H1 (cell line): ENCODE data around the gene ZNF407. TPM values are rescaled to one million over a fixed set of nuclear protein-coding genes. Genes with fewer than 3 reads are reported as not detected.

Experiments used
- SRF ChIP-seq: IDR thresholded peaks from 2 replicates; pipeline ENCODE4 v1.6.1; 2011; ENCODE audit warnings: mild to moderate bottlenecking, low read depth, low read length, moderate library complexity
- TBP ChIP-seq: IDR thresholded peaks from 2 replicates; pipeline ENCODE4 v1.6.1; 2011; ENCODE audit warnings: low read depth, low read length, improper control_type of control experiment
- polyA plus RNA-seq, 7 experiments: library from polyadenylated mRNA; depleted of rRNA in 3 of 7; stranded (reverse) in 5 of 7; unstranded in 2 of 7; fragments of >200 nt in 5 of 7; fragments of 200-250 nt in 2 of 7; gene quantifications; 1 replicate in 5 of 7; 2 replicates in 1 of 7; 4 replicates in 1 of 7; pipeline versions ENCODE4 v1.2.1 to v1.2.3, GENCODE V29; 2011 to 2013; ENCODE audit warnings: missing spikeins in 2 of 7, mixed read lengths in 2 of 7
- total RNA-seq: library from RNA; stranded (reverse); fragmentation: NEBNext Ultra II Directional; extraction: Animal tissue kit (Norgen Biotek cat#: 25700); gene quantifications from 2 replicates; pipeline ENCODE4 v1.2.1, GENCODE V29; 2021

The ZNF407 gene
- total and polyA plus RNA-seq, 2 of the 8 experiments (the other 6 are each of a cell fraction or from before 2014, with no cell fraction given) = 1.5 to 6.8 TPM

- TF ChIP-seq TBP = no peak
- TF ChIP-seq SRF = no peak
Observed at GRCh38 chr18:74819433-74820059, 221.9 kb downstream of the ZNF407 start (continued).
